MM.1S (cell line): ENCODE data around the gene RASL10A.

ENCODE experiments used
- DNase-seq: peaks from one replicate; pipeline ENCODE4 v3.0.0-alpha.2; 2015
- H2AFZ ChIP-seq: fragments of 300-600 bp; sonication (generic); 2 replicates; pipeline ENCODE4 v1.6.0; 2016; ENCODE audit warnings: antibody characterized with exemption, low read length
- H3F3A ChIP-seq: fragments of 300-600 bp; sonication (generic); 2 replicates; pipeline ENCODE4 v1.6.1; 2016; ENCODE audit warnings: mild to moderate bottlenecking, antibody characterized with exemption, low read length, moderate library complexity, mixed read lengths; ENCODE audit not compliant: insufficient read depth
- H3K27ac ChIP-seq: fragments of 300-600 bp; sonication (generic); 2 replicates; pipeline ENCODE4 v1.5.1; 2016; ENCODE audit warnings: mild to moderate bottlenecking, low read length
- H3K27me3 ChIP-seq: fragments of 300-600 bp; sonication (generic); replicated peaks from 2 replicates; pipeline ENCODE4 v1.6.0; 2016; ENCODE audit warnings: low read length; ENCODE audit not compliant: insufficient read depth
- H3K36me3 ChIP-seq: fragments of 300-600 bp; sonication (generic); replicated peaks from 2 replicates; pipeline ENCODE4 v1.6.1; 2016; ENCODE audit warnings: mild to moderate bottlenecking, low read length, mixed read lengths; ENCODE audit not compliant: insufficient read depth
- H3K4me1 ChIP-seq: fragments of 300-600 bp; sonication (generic); 2 replicates; pipeline ENCODE4 v1.6.1; 2016; ENCODE audit warnings: low read length, mixed read lengths
- H3K4me2 ChIP-seq: fragments of 300-600 bp; sonication (generic); 2 replicates; pipeline ENCODE4 v1.6.0; 2016; ENCODE audit warnings: low read depth, low read length
- H3K4me3 ChIP-seq: fragments of 300-600 bp; sonication (generic); 2 replicates; pipeline ENCODE4 v1.5.1; 2016; ENCODE audit warnings: low read length, mixed read lengths
- H3K79me2 ChIP-seq: fragments of 300-600 bp; sonication (generic); 2 replicates; pipeline ENCODE4 v1.6.1; 2016; ENCODE audit warnings: mixed run types, low read length, mixed read lengths
- H3K9ac ChIP-seq: fragments of 300-600 bp; sonication (generic); 2 replicates; pipeline ENCODE4 v1.6.1; 2016; ENCODE audit warnings: low read length, mixed read lengths
- H3K9me2 ChIP-seq: fragments of 300-600 bp; sonication (generic); replicated peaks from 2 replicates; pipeline ENCODE4 v1.6.1; 2016; ENCODE audit warnings: mild to moderate bottlenecking, low read length, mixed read lengths; ENCODE audit not compliant: insufficient read depth
- H3K9me3 ChIP-seq: fragments of 300-600 bp; sonication (generic); replicated peaks from 2 replicates; pipeline ENCODE4 v1.6.1; 2016; ENCODE audit warnings: mild to moderate bottlenecking, low read length, mixed read lengths; ENCODE audit not compliant: insufficient read depth
- H4K20me1 ChIP-seq: fragments of 300-600 bp; sonication (generic); 2 replicates; pipeline ENCODE4 v1.6.1; 2016; ENCODE audit warnings: mild to moderate bottlenecking, low read length, moderate library complexity, mixed read lengths; ENCODE audit not compliant: insufficient read depth
- CTCF ChIP-seq: fragments of 300-600 bp; sonication (generic); IDR thresholded peaks from 2 replicates; pipeline ENCODE4 v1.5.1; 2016; ENCODE audit warnings: antibody characterized with exemption, low read length, mixed read lengths
- EZH2 ChIP-seq: fragments of 300-600 bp; sonication (generic); optimal IDR thresholded peaks from 2 replicates; pipeline ENCODE3; 2017; ENCODE audit warnings: low read depth, mild to moderate bottlenecking, antibody characterized with exemption, low read length, mixed read lengths
- EZH2phosphoT487 ChIP-seq: fragments of 300-600 bp; sonication (generic); IDR thresholded peaks from 2 replicates; pipeline ENCODE4 v1.6.1; 2018; ENCODE audit warnings: antibody characterized with exemption, low read length

RASL10A gene

DNA sequence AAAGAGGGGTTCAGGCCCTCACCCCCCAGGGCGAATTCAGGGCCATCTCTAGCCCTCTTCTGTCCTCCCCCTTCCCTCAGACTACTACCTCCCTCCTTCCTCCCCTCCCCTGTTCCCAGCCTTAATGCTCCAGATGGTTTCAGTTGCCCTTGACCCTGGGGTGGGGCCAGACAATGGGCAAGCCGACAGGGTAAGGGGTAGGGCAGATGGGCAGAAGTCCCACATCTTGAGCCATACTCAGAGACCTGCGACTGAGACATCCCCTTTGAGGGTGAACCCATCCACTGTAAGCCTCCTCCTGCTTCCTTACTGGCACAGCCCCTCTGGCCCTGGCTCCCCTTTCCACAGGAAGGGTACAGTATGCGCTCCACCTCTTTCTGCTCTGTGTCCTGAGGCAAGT is 49.6 kb downstream of the RASL10A start:
- no peak overlapping the region for H3K27ac ChIP-seq
- H3K4me1 ChIP-seq = peaks cover 15% of the 10 kb centered on the region
- no peak overlapping the region for H3K9ac ChIP-seq
- 0 out of 2 replicates have a peak, but pooled peaks cover 8% of the 10 kb centered on the region for H3F3A ChIP-seq
- H3K36me3 ChIP-seq = peaks cover 2% of the 10 kb centered on the region; the same call in 1 of the 2 replicates
- no peak overlapping the region for H3K4me3 ChIP-seq
- no peaks in the 10 kb centered on the region for H3K9me2 ChIP-seq
- no peak for TF ChIP-seq EZH2
- no peak for TF ChIP-seq EZH2phosphoT487
- no peak for TF ChIP-seq CTCF
- no peak overlapping the region for H2AFZ ChIP-seq
- peaks cover 55% of the 10 kb centered on the region for H3K79me2 ChIP-seq
- peak overlapping the region; percentile 99; the same call in 1 of the 2 replicates for H3K4me2 ChIP-seq
- no peaks in the 10 kb centered on the region for H3K27me3 ChIP-seq
- H4K20me1 ChIP-seq = peaks cover 20% of the 10 kb centered on the region
- DNase-seq = no peak
- no peaks in the 10 kb centered on the region for H3K9me3 ChIP-seq

GRCh38 chr22:29265305-29265704 is 50.2 kb downstream of the RASL10A start:
- Histone ChIP-seq H3K4me2 (no peak overlapping the region), H3K9me2 (no peaks in the 10 kb centered on the region), H3K27ac (no peak overlapping the region), H3K4me3 (no peak overlapping the region), H3K9me3 (no peaks in the 10 kb centered on the region), H3K79me2 (peaks cover 49% of the 10 kb centered on the region), H3F3A (0 out of 2 replicates have a peak, but pooled peaks cover 8% of the 10 kb centered on the region), H3K9ac (no peak overlapping the region), H3K27me3 (no peaks in the 10 kb centered on the region), H3K36me3 (no peaks in the 10 kb centered on the region; the same call in 1 of the 2 replicates), H3K4me1 (peaks cover 8% of the 10 kb centered on the region), H2AFZ (no peak overlapping the region), H4K20me1 (peaks cover 13% of the 10 kb centered on the region)
- no peak for TF ChIP-seq EZH2
- no peak for TF ChIP-seq EZH2phosphoT487
- no peak for TF ChIP-seq CTCF
- DNase-seq = no peak

DNA sequence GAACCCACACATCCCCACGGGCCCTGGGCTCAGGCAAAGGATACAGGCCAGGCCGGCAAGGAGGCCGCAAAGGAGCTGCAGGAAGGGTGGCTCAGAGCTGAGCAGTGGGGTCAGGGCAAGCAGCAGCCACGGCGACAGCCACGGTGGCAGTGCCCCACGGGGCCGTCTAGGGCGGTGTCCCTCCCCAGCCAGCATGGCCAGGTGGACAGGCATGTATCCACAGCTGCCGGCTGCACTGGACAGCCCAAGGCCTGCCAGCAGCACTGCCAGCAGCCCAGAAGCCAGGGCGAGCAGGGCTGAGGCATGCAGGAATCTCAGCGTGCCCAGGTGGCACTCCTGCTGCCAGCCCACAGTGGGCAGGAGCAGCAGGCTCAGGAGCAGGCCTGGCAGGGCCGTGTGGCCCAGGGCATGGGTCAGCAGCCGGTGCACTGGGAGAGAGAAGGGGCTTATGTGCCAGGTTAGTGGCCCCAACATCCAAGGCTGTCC is 51.7 kb downstream of the RASL10A start:
- Histone ChIP-seq H3K9me3 (no peaks in the 10 kb centered on the region), H3K9me2 (no peaks in the 10 kb centered on the region), H3K27me3 (no peaks in the 10 kb centered on the region), H3K4me3 (no peak overlapping the region), H3K27ac (no peak overlapping the region), H2AFZ (no peak overlapping the region), H4K20me1 (no peaks in the 10 kb centered on the region), H3K4me1 (peaks cover 4% of the 10 kb centered on the region), H3K9ac (no peak overlapping the region), H3K79me2 (peaks cover 34% of the 10 kb centered on the region), H3F3A (0 out of 2 replicates have a peak, but pooled peaks cover 2% of the 10 kb centered on the region), H3K4me2 (no peak overlapping the region), H3K36me3 (no peaks in the 10 kb centered on the region; the same call in 1 of the 2 replicates)
- TF ChIP-seq CTCF (no peak), EZH2phosphoT487 (no peak), EZH2 (no peak)
- no peak for DNase-seq
